HEK293T (cell line): Measurements from ENCODE around the gene NLN.
"Not testable (repeated sequence)": the region's sequence is repeated elsewhere in the genome, so short reads cannot be mapped to it uniquely, and the experiment has no call there.

Source experiments
- CTCF ChIA-PET: fragments of 350-600 bp; formaldehyde crosslinking; extraction: SDS; loops from one replicate; lab custom pipeline; 2021; ENCODE audit warnings: antibody characterized with exemption, inconsistent platforms; lab: Yijun Ruan, JAX
- POLR2A ChIA-PET: fragments of 350-600 bp; formaldehyde crosslinking; extraction: SDS; loops from one replicate; lab custom pipeline; 2020; ENCODE audit warnings: antibody characterized with exemption, inconsistent platforms; lab: Yijun Ruan, JAX
- DNase-seq: peaks from one replicate; pipeline ENCODE4 v3.0.0; 2012; ENCODE audit warnings: mixed read lengths; ENCODE audit errors: extremely low spot score
- ARNT ChIP-seq: fragments of 450-650 bp; IDR thresholded peaks from 2 replicates; pipeline ENCODE4 v1.6.1; 2017; ENCODE audit warnings: mild to moderate bottlenecking
- BHLHE40 ChIP-seq: fragments of 450-650 bp; IDR thresholded peaks from 2 replicates; pipeline ENCODE4 v1.6.1; 2016; ENCODE audit warnings: mild to moderate bottlenecking, moderate library complexity, borderline replicate concordance
- CTBP1 ChIP-seq: fragments of 450-650 bp; IDR thresholded peaks from 2 replicates; pipeline ENCODE4 v1.6.1; 2016; ENCODE audit warnings: borderline replicate concordance
- ELF4 ChIP-seq: fragments of 450-650 bp; IDR thresholded peaks from 2 replicates; pipeline ENCODE4 v1.6.1; 2017; ENCODE audit warnings: antibody characterized with exemption
- FOXA1 ChIP-seq: fragments of 450-650 bp; IDR thresholded peaks from 2 replicates; pipeline ENCODE4 v1.6.1; 2016; ENCODE audit warnings: mild to moderate bottlenecking
- FOXK2 ChIP-seq: fragments of 450-650 bp; IDR thresholded peaks from 2 replicates; pipeline ENCODE4 v1.6.1; 2016; ENCODE audit warnings: mild to moderate bottlenecking
- FOXM1 ChIP-seq: fragments of 450-650 bp; IDR thresholded peaks from 2 replicates; pipeline ENCODE4 v1.6.1; 2017; ENCODE audit warnings: mild to moderate bottlenecking, borderline replicate concordance
- HDGF ChIP-seq: fragments of 450-650 bp; IDR thresholded peaks from 2 replicates; pipeline ENCODE4 v1.6.1; 2017; ENCODE audit warnings: antibody characterized with exemption, borderline replicate concordance
- L3MBTL2 ChIP-seq: fragments of 450-650 bp; conservative IDR thresholded peaks from 2 replicates; pipeline ENCODE4 v1.6.1; 2016; ENCODE audit warnings: mild to moderate bottlenecking
- LEF1 ChIP-seq: fragments of 450-650 bp; IDR thresholded peaks from 2 replicates; pipeline ENCODE4 v1.6.1; 2017; ENCODE audit warnings: mild to moderate bottlenecking, borderline replicate concordance
- NFRKB ChIP-seq: fragments of 450-650 bp; IDR thresholded peaks from 2 replicates; pipeline ENCODE4 v1.6.1; 2016; ENCODE audit warnings: mild to moderate bottlenecking, moderate library complexity
- PKNOX1 ChIP-seq: fragments of 450-650 bp; IDR thresholded peaks from 2 replicates; pipeline ENCODE4 v1.6.1; 2016
- SP1 ChIP-seq: fragments of 450-650 bp; IDR thresholded peaks from 2 replicates; pipeline ENCODE4 v1.6.1; 2017
- SUZ12 ChIP-seq: fragments of 450-650 bp; IDR thresholded peaks from 2 replicates; pipeline ENCODE4 v1.6.1; 2016; ENCODE audit warnings: mild to moderate bottlenecking
- TARDBP ChIP-seq: fragments of 450-650 bp; IDR thresholded peaks from 2 replicates; pipeline ENCODE4 v1.6.1; 2016
- ZNF384 ChIP-seq: fragments of 450-650 bp; IDR thresholded peaks from 2 replicates; pipeline ENCODE4 v1.6.1; 2016

Gene NLN

GRCh38 chr5:65833780-65834179, 111.8 kb downstream of the NLN start:
- CTCF ChIA-PET, result no interaction called here
- no peak for DNase-seq
- TF ChIP-seq PKNOX1 (no peak), FOXA1 (no peak), SUZ12 (no peak), NFRKB (no peak), ZNF384 (no peak), BHLHE40 (no peak), FOXM1 (no peak), ELF4 (no peak), HDGF (no peak)
- POLR2A ChIA-PET, result no interaction called here

- POLR2A ChIA-PET, result no interaction called here
- CTCF ChIA-PET, result interaction anchor here (0.7 kb wide), 1 partner anchor 14 kb away, joined by 3 read pairs; no protein-coding TSS in a partner anchor
These were observed 112.3 kb downstream of the NLN start for GRCh38 chr5:65834306-65834705.

GRCh38 chr5:65835191-65835590, 113.2 kb downstream of the NLN start:
- POLR2A ChIA-PET, result no interaction called here
- DNase-seq, result no peak
- CTCF ChIA-PET, result no interaction called here
- TF ChIP-seq FOXM1, result no peak
- TF ChIP-seq ZNF384, result no peak
- TF ChIP-seq ARNT, result no peak
- no peak for TF ChIP-seq ELF4
- no peak for TF ChIP-seq BHLHE40
- TF ChIP-seq HDGF, result no peak
- no peak for TF ChIP-seq PKNOX1
- no peak for TF ChIP-seq L3MBTL2
- TF ChIP-seq SP1, result no peak
- TF ChIP-seq FOXA1, result no peak
- TF ChIP-seq TARDBP, result no peak
- no peak for TF ChIP-seq NFRKB
- no peak for TF ChIP-seq LEF1
- TF ChIP-seq SUZ12, result no peak
- no peak for TF ChIP-seq FOXK2
- TF ChIP-seq CTBP1, result no peak

More at GRCh38 chr5:65834306-65834705, 112.3 kb downstream of the NLN start:
- DNase-seq, result no peak
- TF ChIP-seq ARNT, result no peak
- no peak for TF ChIP-seq NFRKB
- no peak for TF ChIP-seq FOXM1
- no peak for TF ChIP-seq ELF4
- TF ChIP-seq SP1, result no peak
- no peak for TF ChIP-seq PKNOX1
- TF ChIP-seq FOXA1, result no peak
- no peak for TF ChIP-seq SUZ12
- TF ChIP-seq FOXK2, result no peak
- no peak for TF ChIP-seq CTBP1
- TF ChIP-seq BHLHE40, result no peak
- TF ChIP-seq ZNF384, result no peak
- no peak for TF ChIP-seq LEF1

- ChIA-PET CTCF (no interaction called here), POLR2A (no interaction called here)
- no peak for DNase-seq
- TF ChIP-seq TARDBP (no peak), SUZ12 (no peak), HDGF (no peak), ZNF384 (no peak), LEF1 (no peak), ARNT (no peak), NFRKB (no peak), L3MBTL2 (no peak), ELF4 (no peak), CTBP1 (no peak), PKNOX1 (no peak), BHLHE40 (no peak)
These were observed 115.1 kb downstream of the NLN start for GRCh38 chr5:65837139-65837538.

- POLR2A ChIA-PET, DNase-seq, CTCF ChIA-PET: not testable (repeated sequence)
These were observed 117.2 kb downstream of the NLN start for GRCh38 chr5:65839170-65839569.

- TF ChIP-seq FOXM1, result no peak
- TF ChIP-seq FOXK2, result no peak
- TF ChIP-seq FOXA1, result no peak
- no peak for TF ChIP-seq PKNOX1
- no peak for TF ChIP-seq ARNT
- no peak for TF ChIP-seq TARDBP
- TF ChIP-seq ELF4, result no peak
- no peak for TF ChIP-seq SUZ12
- TF ChIP-seq SP1, result no peak
- no peak for TF ChIP-seq HDGF
- no peak for TF ChIP-seq LEF1
- no peak for TF ChIP-seq CTBP1
- TF ChIP-seq L3MBTL2, result no peak
- no peak for TF ChIP-seq NFRKB
- TF ChIP-seq BHLHE40, result no peak
- no peak for TF ChIP-seq ZNF384
- CTCF ChIA-PET, result no interaction called here
- POLR2A ChIA-PET, result no interaction called here
- DNase-seq, result no peak
These were observed 118.1 kb downstream of the NLN start for GRCh38 chr5:65840071-65840470.

- CTCF ChIA-PET, DNase-seq, POLR2A ChIA-PET: not testable (repeated sequence)
These were observed 122.8 kb downstream of the NLN start for GRCh38 chr5:65844763-65845162.
